Erythroblast (primary cell): ENCODE measurements around the gene RDH5.
A peak's percentile ranks its signal among the peaks of the same experiment; 100 is the strongest.

ENCODE experiments used
- GATA1 ChIP-seq: IDR thresholded peaks from 2 replicates; pipeline ENCODE4 v1.6.1; 2011; ENCODE audit warnings: low read depth, mild to moderate bottlenecking, control low read depth, low read length, moderate library complexity
- POLR2A ChIP-seq: IDR thresholded peaks from 2 replicates; pipeline ENCODE4 v1.6.1; 2011; ENCODE audit warnings: mild to moderate bottlenecking, low read length

DNA sequence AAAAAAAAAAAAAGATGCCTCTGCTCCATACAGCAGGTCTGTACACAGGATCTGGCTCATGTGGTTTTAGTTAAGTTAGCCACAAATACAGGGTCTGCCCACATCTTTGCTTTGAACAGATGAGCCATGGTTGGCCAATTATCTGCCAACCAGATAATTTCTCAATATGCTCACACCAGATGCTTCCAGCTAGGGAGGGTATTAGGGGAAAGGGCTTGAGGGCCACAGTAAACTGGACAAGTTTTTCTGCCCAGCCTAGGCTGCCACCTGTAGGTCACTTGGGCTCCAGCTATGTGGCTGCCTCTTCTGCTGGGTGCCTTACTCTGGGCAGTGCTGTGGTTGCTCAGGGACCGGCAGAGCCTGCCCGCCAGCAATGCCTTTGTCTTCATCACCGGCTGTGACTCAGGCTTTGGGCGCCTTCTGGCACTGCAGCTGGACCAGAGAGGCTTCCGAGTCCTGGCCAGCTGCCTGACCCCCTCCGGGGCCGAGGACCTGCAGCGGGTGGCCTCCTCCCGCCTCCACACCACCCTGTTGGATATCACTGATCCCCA, 776 bp downstream of the RDH5 start:
- TF ChIP-seq POLR2A = peak; percentile 19
- no peak for TF ChIP-seq GATA1
